HG03135 (cell line): ENCODE measurements around the gene CTBP1.

Experiments used
- ATAC-seq: cut with Tn5 transposase; IDR thresholded peaks from one replicate; pipeline ENCODE4 v1.9.1; 2021; ENCODE audit warnings: mild to moderate bottlenecking, moderate library complexity; ENCODE audit not compliant: unreplicated experiment

The CTBP1 gene

GRCh38 chr4:1199556-1200331, 49.2 kb downstream of the CTBP1 start:
- ATAC-seq: no peak

- no peak for ATAC-seq
Measured at GRCh38 chr4:1198098-1198844, 50.7 kb downstream of the CTBP1 start.

GRCh38 chr4:1196421-1197183, 52.3 kb downstream of the CTBP1 start:
- ATAC-seq: no peak

- no peak for ATAC-seq
Measured at GRCh38 chr4:1195891-1196401, 53.0 kb downstream of the CTBP1 start.

DNA sequence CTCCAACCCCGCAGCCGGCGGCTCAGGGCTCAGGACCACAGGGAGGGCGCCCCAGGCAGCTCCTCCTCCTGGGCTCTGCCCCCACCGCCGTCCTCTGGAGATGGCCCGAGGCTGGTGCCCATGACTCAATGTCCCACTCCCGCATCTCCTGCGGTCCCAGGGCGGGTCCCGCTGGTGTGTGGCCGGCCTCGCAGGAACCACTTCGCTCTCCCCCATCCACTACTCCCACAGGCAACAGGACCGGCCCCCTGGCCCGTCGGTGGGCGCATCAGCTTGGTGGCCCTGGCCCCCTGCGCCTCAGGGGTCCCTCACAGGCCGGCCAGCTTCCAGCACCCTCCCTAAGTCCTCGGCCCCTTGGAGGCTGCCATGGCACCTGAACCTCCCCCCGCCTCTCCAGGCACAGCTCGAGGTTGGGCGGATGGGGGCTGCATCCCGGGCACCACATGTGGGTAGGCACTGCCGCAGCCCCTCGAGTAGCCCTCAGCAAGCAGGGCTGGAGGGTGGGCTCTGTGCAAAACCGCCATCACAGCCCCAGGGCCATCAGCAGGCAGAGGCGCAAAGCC, 53.7 kb downstream of the CTBP1 start:
- ATAC-seq: no peak

DNA sequence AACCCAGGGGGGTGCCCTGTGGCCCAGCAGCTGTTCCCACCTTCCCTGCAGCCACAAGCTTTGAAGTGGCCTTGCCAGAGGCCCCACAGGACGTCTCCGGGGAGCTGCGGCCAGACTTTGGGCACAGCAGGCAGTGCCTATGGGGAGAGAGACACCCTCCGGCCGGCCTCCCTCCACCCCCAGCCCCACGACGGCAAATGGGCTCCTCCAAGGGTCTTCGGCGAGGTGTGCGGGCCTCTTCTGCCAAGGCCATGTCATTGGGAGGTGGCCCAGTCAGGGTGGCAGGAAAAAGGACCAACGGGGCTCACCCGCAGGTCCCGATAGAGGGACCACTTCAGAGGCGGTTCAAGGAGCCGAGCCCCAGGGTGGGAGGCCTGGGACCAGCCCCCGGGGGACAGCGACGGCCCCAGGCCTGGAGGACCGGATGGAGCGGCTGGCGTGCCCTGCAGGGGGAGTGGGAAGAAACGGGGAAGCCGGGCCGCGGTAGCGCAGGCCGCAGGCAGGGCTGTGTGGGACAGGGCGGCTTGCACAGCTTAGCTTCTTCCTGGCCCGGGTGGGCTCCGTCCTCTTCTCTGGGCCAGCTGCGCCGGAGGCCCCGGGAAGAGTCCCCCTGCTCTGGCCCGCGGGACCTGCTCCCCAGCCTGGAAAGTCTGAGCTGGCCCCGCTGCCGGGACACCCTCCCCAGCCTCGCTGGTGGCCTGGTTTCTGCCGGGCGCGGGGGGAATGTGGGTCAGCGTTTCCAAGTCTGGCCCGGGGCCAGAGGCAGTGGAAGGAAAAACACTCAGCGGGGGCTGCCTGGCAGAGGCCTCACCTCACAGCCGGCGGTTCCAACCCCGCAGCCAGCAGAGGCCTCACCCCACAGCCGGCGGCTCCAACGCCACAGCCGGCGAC, 54.7 kb downstream of the CTBP1 start:
- no peak for ATAC-seq

GRCh38 chr4:1193206-1194009, 55.5 kb downstream of the CTBP1 start:
- ATAC-seq: no peak

- ATAC-seq: no peak
Measured at GRCh38 chr4:1192493-1193205, 56.3 kb downstream of the CTBP1 start.

- ATAC-seq: no peak
Measured at GRCh38 chr4:1192091-1192492, 56.8 kb downstream of the CTBP1 start.

DNA sequence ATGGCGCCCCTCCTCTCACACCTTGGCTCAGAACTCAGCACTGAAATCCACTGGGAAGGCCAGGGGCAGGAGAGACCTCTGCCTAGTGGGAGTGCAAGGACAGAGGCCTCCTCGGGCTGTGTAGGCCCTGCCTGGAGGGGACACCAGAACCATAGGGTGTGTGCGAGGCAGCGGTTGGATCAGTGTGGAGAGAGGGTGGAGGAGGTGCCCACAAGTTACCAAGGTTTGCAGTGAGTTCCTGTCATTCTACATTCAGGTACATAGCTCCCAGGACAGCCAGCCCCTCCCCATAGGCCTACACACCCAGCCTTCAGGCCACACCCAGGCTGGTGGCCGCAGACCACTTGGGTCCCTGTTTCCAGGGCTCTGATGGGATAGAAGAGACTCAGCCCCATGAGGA, 57.3 kb downstream of the CTBP1 start:
- ATAC-seq: no peak

DNA sequence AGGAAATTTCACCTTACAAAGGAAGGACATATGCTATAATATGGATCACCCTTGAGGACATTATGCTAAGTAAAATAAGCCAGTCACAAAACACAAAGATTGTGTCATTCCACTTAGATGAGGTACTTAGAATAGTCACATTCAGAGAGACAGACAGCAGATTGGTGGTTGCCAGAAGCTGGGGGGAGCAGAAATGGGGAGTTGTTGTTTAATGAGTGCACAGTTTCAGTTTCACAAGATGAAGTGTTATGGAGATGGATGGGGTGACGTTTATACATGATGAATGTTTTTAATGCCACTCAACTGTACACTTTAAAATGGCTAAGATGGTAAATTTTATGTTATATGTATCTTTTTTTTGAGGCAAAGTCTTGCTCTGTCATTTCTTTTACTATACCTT, 61.7 kb downstream of the CTBP1 start:
- ATAC-seq: peak; percentile 82

GRCh38 chr4:1183985-1184773, 64.8 kb downstream of the CTBP1 start:
- peak; percentile 68 for ATAC-seq

- ATAC-seq: no peak
Measured at GRCh38 chr4:1182313-1182712, 66.6 kb downstream of the CTBP1 start.

DNA sequence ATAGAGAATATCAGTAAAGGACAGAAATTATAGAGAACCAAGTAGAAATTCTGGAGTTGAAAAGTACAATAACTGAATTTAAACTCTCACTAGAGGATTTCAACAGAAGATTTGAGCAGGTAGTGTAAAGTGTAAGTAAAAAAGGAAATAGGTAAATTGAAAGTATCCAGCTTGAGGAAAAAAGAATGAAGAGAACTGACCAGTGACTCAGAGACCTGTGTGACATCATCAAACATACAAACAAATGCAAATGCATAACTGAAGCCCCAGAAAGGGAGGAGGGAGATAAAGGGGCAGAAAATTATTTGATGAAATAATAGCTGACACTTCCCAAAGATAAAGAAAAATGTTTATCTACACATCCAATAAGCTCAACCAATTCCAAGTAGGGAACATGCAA, 68.3 kb downstream of the CTBP1 start:
- ATAC-seq: no peak

DNA sequence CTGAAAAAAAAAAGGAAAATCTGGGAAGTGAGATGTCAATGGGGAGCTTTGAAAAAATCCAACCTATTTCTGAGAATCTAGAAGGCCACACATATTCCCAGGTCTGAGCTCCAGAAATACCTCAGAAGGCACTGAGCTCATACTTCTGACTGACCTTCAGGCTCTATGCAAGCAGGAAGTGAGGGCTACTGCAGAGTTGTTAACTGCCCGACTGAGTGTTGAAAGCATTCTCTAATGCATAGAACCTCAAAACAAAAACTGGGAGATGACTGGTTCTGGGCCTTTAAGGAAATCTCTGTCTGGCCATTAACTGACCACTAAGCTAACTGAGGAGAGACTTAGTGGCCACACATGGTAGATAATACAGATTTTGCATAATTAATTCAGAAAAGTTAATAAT, 69.0 kb downstream of the CTBP1 start:
- no peak for ATAC-seq

DNA sequence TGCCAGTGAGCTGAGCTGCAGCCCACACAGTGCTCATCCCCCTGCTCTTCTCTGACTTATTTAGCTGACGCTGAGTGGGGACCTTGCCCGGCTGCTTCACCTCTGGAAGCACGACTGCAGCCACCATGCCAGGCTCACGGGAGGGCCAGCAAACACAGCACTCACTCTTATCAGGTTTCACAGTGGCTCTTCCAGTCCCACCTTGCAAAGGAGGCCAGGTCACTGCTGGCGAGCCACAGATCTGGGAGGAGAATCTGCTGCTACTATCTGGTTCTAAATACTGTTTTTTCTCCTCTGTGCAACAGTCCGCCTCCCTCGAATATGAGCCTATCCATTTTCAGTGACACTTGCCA, 69.9 kb downstream of the CTBP1 start:
- no peak for ATAC-seq

- no peak for ATAC-seq
Measured at GRCh38 chr4:1178300-1179088, 70.4 kb downstream of the CTBP1 start.
